ENCODE measurements around the gene SLC25A39.

DNA sequence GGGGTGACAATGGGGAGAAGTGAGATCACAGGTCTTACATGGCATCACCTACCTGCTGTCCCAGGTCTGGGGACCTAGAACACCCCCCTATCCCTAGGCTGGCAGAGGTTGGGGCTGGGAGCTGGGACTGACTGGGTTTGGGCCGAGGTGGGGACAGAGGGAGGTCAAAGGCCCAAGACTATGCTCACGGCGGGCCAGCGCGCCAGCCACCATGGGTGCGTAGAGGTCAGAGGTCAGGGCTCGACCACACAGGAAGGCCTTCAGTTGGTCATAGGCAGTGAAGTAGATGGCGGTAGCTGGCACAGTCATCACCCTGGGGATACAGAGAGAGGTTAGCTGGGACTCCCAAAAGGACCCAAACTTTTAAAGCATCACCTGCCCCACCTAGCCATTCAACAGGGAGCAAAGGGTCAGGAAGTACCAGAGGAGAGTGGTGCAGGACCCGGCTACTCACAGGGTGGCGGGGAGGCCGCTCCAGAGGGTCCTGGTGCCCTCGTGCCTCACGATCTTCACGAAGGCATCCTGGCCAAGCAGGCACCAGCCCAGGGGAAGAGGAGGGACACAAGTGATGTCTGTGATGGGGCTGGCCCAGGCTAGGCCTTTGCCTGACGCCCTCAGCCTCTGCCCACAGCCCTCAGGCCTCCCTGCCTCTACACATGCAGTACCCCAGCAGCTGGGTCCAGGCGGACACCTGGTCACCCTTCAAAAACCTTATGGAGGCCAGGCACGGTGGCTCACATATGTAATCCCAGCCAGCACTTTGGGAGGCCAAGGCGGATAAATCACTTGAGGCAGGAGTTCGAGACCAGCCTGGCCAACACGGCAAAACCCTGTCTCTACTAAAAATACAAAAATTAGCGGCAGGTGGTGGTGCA is 3.1 kb downstream of the SLC25A39 start:
- TF ChIP-seq, protein P1, sequence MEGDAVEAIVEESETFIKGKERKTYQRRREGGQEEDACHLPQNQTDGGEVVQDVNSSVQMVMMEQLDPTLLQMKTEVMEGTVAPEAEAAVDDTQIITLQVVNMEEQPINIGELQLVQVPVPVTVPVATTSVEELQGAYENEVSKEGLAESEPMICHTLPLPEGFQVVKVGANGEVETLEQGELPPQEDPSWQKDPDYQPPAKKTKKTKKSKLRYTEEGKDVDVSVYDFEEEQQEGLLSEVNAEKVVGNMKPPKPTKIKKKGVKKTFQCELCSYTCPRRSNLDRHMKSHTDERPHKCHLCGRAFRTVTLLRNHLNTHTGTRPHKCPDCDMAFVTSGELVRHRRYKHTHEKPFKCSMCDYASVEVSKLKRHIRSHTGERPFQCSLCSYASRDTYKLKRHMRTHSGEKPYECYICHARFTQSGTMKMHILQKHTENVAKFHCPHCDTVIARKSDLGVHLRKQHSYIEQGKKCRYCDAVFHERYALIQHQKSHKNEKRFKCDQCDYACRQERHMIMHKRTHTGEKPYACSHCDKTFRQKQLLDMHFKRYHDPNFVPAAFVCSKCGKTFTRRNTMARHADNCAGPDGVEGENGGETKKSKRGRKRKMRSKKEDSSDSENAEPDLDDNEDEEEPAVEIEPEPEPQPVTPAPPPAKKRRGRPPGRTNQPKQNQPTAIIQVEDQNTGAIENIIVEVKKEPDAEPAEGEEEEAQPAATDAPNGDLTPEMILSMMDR (conservative IDR thresholded peaks at IDR 0.05; ENCODE audit: low read depth, low read length) = no peak
- TF ChIP-seq SMC3 (IDR thresholded peaks at IDR 0.05; ENCODE audit: low read depth, low read length) (no peak), RAD21 (IDR thresholded peaks at IDR 0.05; ENCODE audit: low read length) (no peak), CEBPB (IDR thresholded peaks at IDR 0.05; ENCODE audit: low read depth, low read length) (no peak), POLR2A (IDR thresholded peaks at IDR 0.05; ENCODE audit: low read depth, low read length) (no peak), MAFK (IDR thresholded peaks at IDR 0.05; ENCODE audit: low read depth, low read length) (no peak), MXI1 (IDR thresholded peaks at IDR 0.05; ENCODE audit: borderline replicate concordance, low read depth, low read length) (no peak), RFX5 (IDR thresholded peaks at IDR 0.05; ENCODE audit: low read depth, low read length) (no peak), FOS (IDR thresholded peaks at IDR 0.05; ENCODE audit: low read depth, low read length) (no peak), NFE2L2 (IDR thresholded peaks at IDR 0.05; ENCODE audit: low read depth, low read length) (no peak)
- TF ChIP-seq, protein P2, sequence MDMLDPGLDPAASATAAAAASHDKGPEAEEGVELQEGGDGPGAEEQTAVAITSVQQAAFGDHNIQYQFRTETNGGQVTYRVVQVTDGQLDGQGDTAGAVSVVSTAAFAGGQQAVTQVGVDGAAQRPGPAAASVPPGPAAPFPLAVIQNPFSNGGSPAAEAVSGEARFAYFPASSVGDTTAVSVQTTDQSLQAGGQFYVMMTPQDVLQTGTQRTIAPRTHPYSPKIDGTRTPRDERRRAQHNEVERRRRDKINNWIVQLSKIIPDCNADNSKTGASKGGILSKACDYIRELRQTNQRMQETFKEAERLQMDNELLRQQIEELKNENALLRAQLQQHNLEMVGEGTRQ (IDR thresholded peaks at IDR 0.05; ENCODE audit: low read depth, low read length) = no peak

All from IMR-90 (cell line).